GM12874 (cell line): ENCODE results near the gene KRAS.

Source experiments
- TF ChIP-seq, protein P1 (sequence below): IDR thresholded peaks from 2 replicates; pipeline ENCODE4 v1.5.1; 2011; ENCODE audit warnings: low read depth, mild to moderate bottlenecking, control low read depth, low read length, moderate library complexity; ENCODE audit not compliant: insufficient read depth

The KRAS gene

DNA sequence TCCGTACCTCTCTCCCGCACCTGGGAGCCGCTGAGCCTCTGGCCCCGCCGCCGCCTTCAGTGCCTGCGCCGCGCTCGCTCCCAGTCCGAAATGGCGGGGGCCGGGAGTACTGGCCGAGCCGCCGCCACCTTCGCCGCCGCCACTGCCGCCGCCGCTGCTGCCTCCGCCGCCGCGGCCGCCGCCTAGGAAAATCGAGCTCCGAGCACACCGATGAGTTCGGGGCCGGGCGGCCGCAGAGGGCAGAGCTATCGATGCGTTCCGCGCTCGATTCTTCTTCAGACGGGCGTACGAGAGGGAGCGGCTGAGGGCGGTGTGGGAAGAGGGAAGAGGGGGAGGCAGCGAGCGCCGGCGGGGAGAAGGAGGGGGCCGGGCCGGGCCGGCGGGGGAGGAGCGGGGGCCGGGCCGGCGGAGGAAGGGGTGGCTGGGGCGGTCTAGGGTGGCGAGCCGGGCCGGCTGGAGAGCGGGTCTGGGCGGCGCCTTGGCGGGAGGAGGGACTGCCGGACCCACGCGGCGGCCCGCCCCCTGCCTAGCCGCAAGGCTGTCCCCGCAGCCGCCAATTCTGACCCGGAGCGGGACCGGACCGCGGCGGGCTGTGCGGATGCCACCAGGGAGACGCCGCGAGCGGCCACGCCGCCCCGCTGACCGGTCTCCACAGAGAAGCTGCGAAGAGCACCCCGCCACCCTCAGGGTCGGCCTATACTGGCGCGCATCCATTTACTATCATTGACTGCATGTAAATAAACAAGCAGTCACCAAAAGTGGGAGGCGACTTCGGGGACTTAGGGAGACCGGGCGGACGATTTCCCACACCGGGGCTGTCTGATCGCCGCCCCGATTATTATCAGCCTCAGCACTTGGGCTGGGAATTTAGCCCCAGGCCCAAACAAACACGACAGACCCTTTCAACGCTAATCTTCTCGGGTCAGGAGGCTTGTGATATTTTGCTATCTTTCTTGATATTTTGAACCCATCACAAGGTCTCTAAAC lies at the start of gene KRAS:
KRAS (minus strand) TSS at position 186 of the 987 bp plus-strand sequence.
- TF ChIP-seq, protein P1, sequence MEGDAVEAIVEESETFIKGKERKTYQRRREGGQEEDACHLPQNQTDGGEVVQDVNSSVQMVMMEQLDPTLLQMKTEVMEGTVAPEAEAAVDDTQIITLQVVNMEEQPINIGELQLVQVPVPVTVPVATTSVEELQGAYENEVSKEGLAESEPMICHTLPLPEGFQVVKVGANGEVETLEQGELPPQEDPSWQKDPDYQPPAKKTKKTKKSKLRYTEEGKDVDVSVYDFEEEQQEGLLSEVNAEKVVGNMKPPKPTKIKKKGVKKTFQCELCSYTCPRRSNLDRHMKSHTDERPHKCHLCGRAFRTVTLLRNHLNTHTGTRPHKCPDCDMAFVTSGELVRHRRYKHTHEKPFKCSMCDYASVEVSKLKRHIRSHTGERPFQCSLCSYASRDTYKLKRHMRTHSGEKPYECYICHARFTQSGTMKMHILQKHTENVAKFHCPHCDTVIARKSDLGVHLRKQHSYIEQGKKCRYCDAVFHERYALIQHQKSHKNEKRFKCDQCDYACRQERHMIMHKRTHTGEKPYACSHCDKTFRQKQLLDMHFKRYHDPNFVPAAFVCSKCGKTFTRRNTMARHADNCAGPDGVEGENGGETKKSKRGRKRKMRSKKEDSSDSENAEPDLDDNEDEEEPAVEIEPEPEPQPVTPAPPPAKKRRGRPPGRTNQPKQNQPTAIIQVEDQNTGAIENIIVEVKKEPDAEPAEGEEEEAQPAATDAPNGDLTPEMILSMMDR = no peak

DNA sequence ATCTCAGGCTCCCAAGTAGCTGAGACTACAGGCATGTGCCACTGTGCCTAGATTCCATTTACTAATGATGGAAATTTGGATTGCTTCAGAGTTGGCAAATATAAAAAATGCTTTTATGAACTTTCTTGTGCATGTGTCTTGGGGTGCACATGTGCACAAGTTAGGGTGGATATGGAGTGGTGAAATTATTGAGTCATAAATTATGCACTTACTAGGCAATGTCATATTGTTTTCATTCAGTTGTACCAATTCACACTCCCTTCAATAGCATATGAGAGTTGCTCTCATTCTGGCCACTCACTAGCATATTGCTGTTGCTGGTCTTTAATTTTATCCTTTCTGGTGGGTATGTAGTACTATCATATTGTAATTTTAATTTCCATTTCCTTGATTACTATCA lies 45.7 kb upstream of the KRAS start:
- TF ChIP-seq, protein P1 = no peak

DNA sequence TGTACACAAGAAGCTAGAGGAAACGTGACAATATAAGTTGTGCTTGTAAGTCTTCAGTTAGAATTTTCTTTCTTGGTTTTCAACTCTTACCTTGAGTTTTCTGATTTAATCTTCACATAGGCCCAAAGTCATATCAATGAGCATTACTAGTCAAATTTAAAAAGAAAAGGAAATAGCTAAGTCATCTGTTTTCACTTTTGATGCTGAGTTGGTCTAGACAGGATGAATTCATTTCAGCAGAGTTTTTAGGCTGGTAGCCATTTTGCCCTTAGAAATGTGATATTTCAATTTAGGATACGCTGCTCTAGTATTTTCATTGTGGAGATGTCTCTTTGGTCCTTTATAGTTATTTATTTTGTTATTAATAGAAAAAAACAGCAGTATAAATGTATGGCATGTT lies 44.6 kb upstream of the KRAS start:
- TF ChIP-seq, protein P1 = no peak

DNA sequence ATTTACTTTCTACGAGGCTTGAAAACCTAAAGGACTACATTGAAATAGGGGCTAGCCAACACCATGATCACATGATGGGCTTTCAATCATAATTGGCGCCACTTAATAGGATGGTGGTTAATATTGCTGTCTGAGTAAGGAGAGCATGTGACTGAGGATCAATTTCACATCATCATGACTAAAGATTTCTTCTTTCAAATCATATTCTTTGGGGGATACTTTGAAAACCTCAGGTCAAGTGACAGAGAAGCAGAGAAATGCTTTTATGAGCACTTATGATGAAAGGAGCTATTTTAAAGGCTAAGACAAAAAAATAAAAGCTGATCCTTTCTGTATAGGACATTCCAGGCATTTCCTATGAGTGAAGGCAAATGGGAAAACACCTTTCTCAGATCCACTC lies 42.9 kb upstream of the KRAS start:
- TF ChIP-seq, protein P1 = no peak

DNA sequence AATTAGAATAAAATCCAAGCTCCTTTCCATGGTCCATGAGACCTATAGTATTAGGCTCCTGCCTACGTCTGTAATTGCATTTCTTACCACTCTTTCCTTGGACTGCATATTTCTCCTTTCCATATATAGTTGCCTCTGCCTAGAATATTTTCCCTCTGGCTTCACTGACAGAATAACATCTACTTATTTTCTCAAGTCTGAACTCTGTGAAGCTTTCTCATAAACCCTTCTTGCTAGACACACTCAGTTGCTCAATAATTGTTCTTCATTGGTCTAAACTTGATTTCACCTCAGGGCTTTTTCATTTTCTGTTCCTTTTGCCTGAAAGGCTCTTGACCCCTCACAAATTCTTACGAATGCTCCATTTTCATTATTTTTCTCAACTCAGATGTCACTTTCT lies 36.9 kb upstream of the KRAS start:
- TF ChIP-seq, protein P1 = no peak

DNA sequence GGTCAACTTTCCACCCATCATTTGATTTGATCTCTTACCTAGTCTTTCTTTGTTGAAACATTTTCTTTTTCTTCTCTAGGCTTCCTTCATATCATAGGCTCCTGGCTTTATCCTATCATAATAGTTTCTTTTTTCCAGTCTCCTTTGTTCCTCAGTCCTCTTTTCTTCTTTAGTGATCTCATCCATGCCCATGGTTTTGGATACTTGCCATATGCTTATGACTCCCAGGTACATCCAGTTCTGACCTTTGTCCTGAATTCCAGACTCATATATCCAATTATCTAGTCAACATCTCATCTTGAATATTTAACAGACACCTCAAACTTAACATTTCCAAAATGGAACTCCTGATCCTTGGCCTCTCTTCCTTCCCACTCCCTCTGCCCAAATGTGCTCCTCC lies 36.1 kb upstream of the KRAS start:
- TF ChIP-seq, protein P1 = no peak

DNA sequence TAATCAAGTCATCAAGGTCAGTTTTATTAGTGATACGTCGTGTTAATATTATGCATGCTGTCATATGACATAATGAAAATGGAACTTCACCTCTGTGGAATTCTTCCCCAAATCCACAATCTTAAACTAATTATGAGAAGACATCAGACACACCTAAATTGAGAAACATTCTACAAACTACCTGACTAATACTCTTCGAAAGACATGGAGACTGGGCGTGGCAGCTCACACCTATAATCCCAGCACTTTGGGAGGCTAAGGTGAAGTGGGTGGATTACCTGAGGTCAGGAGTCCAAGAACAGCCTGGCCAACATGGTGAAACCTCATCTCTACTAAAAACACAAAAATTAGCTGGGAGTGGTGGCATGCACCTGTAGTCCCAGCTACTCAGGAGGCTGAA lies 33.3 kb upstream of the KRAS start:
- TF ChIP-seq, protein P1 = no peak
